ENCODE results near the gene OR14C36. TPM values are rescaled to one million over a fixed set of nuclear protein-coding genes. Genes with fewer than 3 reads are reported as not detected.

Gene OR14C36
- polyA plus RNA-seq, 1 experiment: not detected

GRCh38 chr1:248324468-248324867, 24.1 kb upstream of the OR14C36 start, which contains the start of gene OR2M7:
OR2M7 (minus strand) TSS chr1:248324568; CDS start chr1:248324568, 0 bp downstream.
- CTCF ChIA-PET: no interaction called here
- Histone ChIP-seq H3K4me3 (ENCODE audit: low read depth, low read length) (no peak within 1 kb of the TSS), H3K27me3 (ENCODE audit: control insufficient read depth, insufficient read depth, low read length) (no peaks in the 10 kb centered on the region), H3K36me3 (ENCODE audit: control insufficient read depth, insufficient read depth, low read length) (no peaks in the 10 kb centered on the region)
- DNase-seq (ENCODE audit: low read depth): no peak
- POLR2A ChIA-PET: no interaction called here
- TF ChIP-seq, protein P1, sequence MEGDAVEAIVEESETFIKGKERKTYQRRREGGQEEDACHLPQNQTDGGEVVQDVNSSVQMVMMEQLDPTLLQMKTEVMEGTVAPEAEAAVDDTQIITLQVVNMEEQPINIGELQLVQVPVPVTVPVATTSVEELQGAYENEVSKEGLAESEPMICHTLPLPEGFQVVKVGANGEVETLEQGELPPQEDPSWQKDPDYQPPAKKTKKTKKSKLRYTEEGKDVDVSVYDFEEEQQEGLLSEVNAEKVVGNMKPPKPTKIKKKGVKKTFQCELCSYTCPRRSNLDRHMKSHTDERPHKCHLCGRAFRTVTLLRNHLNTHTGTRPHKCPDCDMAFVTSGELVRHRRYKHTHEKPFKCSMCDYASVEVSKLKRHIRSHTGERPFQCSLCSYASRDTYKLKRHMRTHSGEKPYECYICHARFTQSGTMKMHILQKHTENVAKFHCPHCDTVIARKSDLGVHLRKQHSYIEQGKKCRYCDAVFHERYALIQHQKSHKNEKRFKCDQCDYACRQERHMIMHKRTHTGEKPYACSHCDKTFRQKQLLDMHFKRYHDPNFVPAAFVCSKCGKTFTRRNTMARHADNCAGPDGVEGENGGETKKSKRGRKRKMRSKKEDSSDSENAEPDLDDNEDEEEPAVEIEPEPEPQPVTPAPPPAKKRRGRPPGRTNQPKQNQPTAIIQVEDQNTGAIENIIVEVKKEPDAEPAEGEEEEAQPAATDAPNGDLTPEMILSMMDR (IDR thresholded peaks at IDR 0.05; ENCODE audit: insufficient read depth, low read depth, low read length): no peak

- TF ChIP-seq, protein P1 (IDR thresholded peaks at IDR 0.05; ENCODE audit: insufficient read depth, low read depth, low read length): no peak
- ChIA-PET POLR2A (no interaction called here), CTCF (no interaction called here)
- Histone ChIP-seq H3K4me3 (ENCODE audit: low read depth, low read length) (no peak overlapping the region), H3K27me3 (ENCODE audit: control insufficient read depth, insufficient read depth, low read length) (no peaks in the 10 kb centered on the region), H3K36me3 (ENCODE audit: control insufficient read depth, insufficient read depth, low read length) (no peaks in the 10 kb centered on the region)
- no peak for DNase-seq (ENCODE audit: low read depth)
Measured at GRCh38 chr1:248343451-248343850, 5.1 kb upstream of the OR14C36 start.

DNA sequence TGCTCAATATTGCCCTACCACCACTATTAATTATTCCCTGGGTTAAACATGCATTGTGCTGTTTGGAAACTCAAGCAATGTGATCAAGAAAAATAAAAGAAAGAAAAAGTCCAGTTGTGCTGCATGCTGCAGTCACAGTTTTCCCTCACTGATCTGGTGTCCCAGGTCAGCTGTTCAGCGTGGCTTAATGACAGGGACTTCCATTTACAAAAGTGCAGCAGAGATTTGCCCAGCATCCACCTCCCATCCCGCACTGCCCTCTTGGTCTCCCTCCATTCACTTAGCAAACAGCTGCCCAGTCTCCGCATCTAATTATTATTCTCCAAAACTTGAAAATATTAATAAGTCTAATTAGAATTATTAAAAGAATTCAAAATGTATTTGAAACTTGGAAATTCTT, 10.8 kb downstream of the OR14C36 start:
- TF ChIP-seq, protein P1 (IDR thresholded peaks at IDR 0.05; ENCODE audit: insufficient read depth, low read depth, low read length): no peak
- H3K36me3 ChIP-seq (ENCODE audit: control insufficient read depth, insufficient read depth, low read length): no peaks in the 10 kb centered on the region
- H3K27me3 ChIP-seq (ENCODE audit: control insufficient read depth, insufficient read depth, low read length): no peaks in the 10 kb centered on the region
- H3K4me3 ChIP-seq (ENCODE audit: low read depth, low read length): no peak overlapping the region
- ChIA-PET POLR2A (no interaction called here), CTCF (no interaction called here)
- DNase-seq (ENCODE audit: low read depth): no peak

DNA sequence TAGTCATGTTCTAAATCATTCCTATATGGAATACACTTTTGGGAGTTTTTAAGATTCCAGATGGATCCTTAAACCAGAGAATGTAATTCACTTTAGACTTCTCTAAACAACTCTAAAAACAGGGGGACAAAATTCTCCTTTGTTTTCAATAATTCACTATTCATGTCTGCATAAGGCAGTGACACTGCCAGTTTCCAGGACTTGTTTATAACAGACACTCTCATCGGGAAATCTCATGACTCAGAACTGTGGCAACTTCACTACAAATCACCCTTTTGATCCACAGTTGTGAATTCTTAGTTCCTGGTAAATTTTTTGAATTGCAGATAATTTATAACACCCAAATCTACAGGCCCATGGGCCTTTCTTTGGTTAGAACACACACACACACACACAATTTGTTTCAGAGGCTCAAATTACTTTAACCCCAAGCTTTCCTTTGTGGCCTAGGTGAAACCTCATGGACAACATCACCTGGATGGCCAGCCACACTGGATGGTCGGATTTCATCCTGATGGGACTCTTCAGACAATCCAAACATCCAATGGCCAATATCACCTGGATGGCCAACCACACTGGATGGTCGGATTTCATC, 12.6 kb downstream of the OR14C36 start, which contains the start of gene OR2T4:
Gene OR2T4 (plus strand): TSS at position 545 of the 595 bp plus-strand sequence. CDS start 0 bp downstream, at position 545.
- no peak for DNase-seq (ENCODE audit: low read depth)
- no peaks in the 10 kb centered on the region for H3K27me3 ChIP-seq (ENCODE audit: control insufficient read depth, insufficient read depth, low read length)
- CTCF ChIA-PET: no interaction called here
- no peak within 1 kb of the TSS for H3K4me3 ChIP-seq (ENCODE audit: low read depth, low read length)
- POLR2A ChIA-PET: no interaction called here
- H3K36me3 ChIP-seq (ENCODE audit: control insufficient read depth, insufficient read depth, low read length): no peaks in the 10 kb centered on the region
- TF ChIP-seq, protein P1 (IDR thresholded peaks at IDR 0.05; ENCODE audit: insufficient read depth, low read depth, low read length): no peak

GRCh38 chr1:248366609-248367008, 18.0 kb downstream of the OR14C36 start:
- no peaks in the 10 kb centered on the region for H3K27me3 ChIP-seq (ENCODE audit: control insufficient read depth, insufficient read depth, low read length)
- no peak for DNase-seq (ENCODE audit: low read depth)
- ChIA-PET CTCF (no interaction called here), POLR2A (no interaction called here)
- H3K4me3 ChIP-seq (ENCODE audit: low read depth, low read length): no peak overlapping the region
- no peaks in the 10 kb centered on the region for H3K36me3 ChIP-seq (ENCODE audit: control insufficient read depth, insufficient read depth, low read length)
- TF ChIP-seq, protein P1 (IDR thresholded peaks at IDR 0.05; ENCODE audit: insufficient read depth, low read depth, low read length): no peak
